Fibroblast of lung (primary cell): Measurements from ENCODE around the gene SSPN. TPM values are rescaled to one million over a fixed set of nuclear protein-coding genes. Genes with fewer than 3 reads are reported as not detected.

Experiments
- DNase-seq, 2 donors: peaks; one replicate each; pipeline versions ENCODE4 v3.0.0 to v3.0.0-alpha.2; 2010; ENCODE audit warnings: low read depth in 2 of 2
- H2AFZ ChIP-seq: 2 replicates; pipeline ENCODE4 v1.5.1; 2012; ENCODE audit warnings: low read length, control low read depth, inconsistent platforms
- H3K27ac ChIP-seq: 2 replicates; pipeline ENCODE4 v1.5.1; 2011; ENCODE audit warnings: low read length, control low read depth; ENCODE audit not compliant: insufficient read depth
- H3K27me3 ChIP-seq: 2 replicates; pipeline ENCODE4 v1.5.1; 2011; ENCODE audit warnings: mild to moderate bottlenecking, low read length; ENCODE audit not compliant: control insufficient read depth, insufficient read depth
- H3K36me3 ChIP-seq: 2 replicates; pipeline ENCODE4 v1.5.1; 2011; ENCODE audit warnings: low read length; ENCODE audit not compliant: control insufficient read depth, insufficient read depth
- H3K4me1 ChIP-seq: 2 replicates; pipeline ENCODE4 v1.5.1; 2011; ENCODE audit warnings: low read length; ENCODE audit not compliant: control insufficient read depth, insufficient read depth; ENCODE audit errors: extremely low read depth
- H3K4me2 ChIP-seq: 2 replicates; pipeline ENCODE4 v1.5.1; 2011; ENCODE audit warnings: low read length, control low read depth; ENCODE audit not compliant: insufficient read depth; ENCODE audit errors: extremely low read depth
- H3K4me3 ChIP-seq, 4 experiments: fragments of 200-600 bp in 1 of 4; sonication (generic) in 1 of 4; replicated peaks in 1 of 4; 2 replicates each; pipeline ENCODE4 v1.5.1; 2011 to 2016; ENCODE audit warnings: low read length in 4 of 4, low read depth in 3 of 4, mild to moderate bottlenecking in 3 of 4, control low read depth in 2 of 4, inconsistent platforms in 1 of 4, mixed read lengths in 1 of 4; ENCODE audit not compliant: insufficient read depth in 1 of 4; ENCODE audit errors: control extremely low read depth in 1 of 4
- H3K79me2 ChIP-seq: 2 replicates; pipeline ENCODE4 v1.5.1; 2012; ENCODE audit warnings: mild to moderate bottlenecking, low read length, inconsistent platforms; ENCODE audit not compliant: control insufficient read depth, insufficient read depth
- H3K9ac ChIP-seq: 2 replicates; pipeline ENCODE4 v1.5.1; 2011; ENCODE audit warnings: mild to moderate bottlenecking, low read length, control low read depth; ENCODE audit not compliant: insufficient read depth
- H3K9me3 ChIP-seq: 2 replicates; pipeline ENCODE4 v1.5.1; 2012; ENCODE audit warnings: low read depth, low read length; ENCODE audit not compliant: control insufficient read depth, insufficient read depth
- H4K20me1 ChIP-seq: 2 replicates; pipeline ENCODE4 v1.5.1; 2011; ENCODE audit warnings: low read length; ENCODE audit not compliant: control insufficient read depth, insufficient read depth; ENCODE audit errors: extremely low read depth
- EZH2 ChIP-seq: IDR thresholded peaks from 2 replicates; pipeline ENCODE4 v1.5.1; 2012; ENCODE audit warnings: low read length, control low read depth, mild to moderate bottlenecking; ENCODE audit errors: missing control alignments
- polyA plus RNA-seq, 2 donors: library from polyadenylated mRNA; depleted of rRNA in 1 of 2; stranded (reverse) in 1 of 2; unstranded in 1 of 2; fragments of >200 nt; gene quantifications; 2 replicates each; pipeline ENCODE4 v1.2.1, GENCODE V29; 2011 to 2012; ENCODE audit warnings: missing spikeins in 1 of 2
- total RNA-seq: library from RNA; depleted of rRNA; stranded (reverse); fragments of >200 nt; gene quantifications from 2 replicates; pipeline ENCODE4 v1.2.1, GENCODE V29; 2014
- TF ChIP-seq, protein P1 (sequence below), 2 donors: IDR thresholded peaks in 1 of 2; conservative IDR thresholded peaks in 1 of 2; 1 replicate in 1 of 2; 2 replicates in 1 of 2; pipeline ENCODE4 v1.5.1; 2011 to 2012; ENCODE audit warnings: low read length in 2 of 2, control low read depth in 1 of 2, inconsistent platforms in 1 of 2, low read depth in 1 of 2, mild to moderate bottlenecking in 1 of 2

SSPN gene
- total and polyA plus RNA-seq, 2 donors (not counting 1 experiment from before 2014, with no cell fraction given), result 18.3 to 18.5 TPM

DNA sequence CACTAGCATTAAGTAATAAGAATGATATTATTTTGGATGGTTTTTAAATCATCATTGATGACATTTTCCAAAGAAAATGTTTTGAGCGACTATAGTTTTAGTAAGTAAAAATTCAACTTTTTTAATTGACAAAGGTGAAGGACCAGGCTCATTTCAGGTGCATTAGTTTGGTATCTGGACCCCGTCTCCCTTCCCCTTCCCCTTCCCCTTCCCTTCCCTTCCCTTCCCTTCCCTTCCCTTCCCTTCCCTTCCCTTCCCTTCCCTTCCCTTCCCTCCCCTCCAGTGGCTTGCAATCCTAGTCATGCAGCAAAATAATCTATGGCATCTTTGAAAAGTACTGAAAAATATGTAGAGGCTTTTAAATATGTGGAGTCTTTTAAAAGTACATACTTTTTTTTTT is 13.0 kb upstream of the SSPN start:
- Histone ChIP-seq H3K79me2 (no peaks in the 10 kb centered on the region), H3K4me1 (no peaks in the 10 kb centered on the region), H3K9me3 (no peaks in the 10 kb centered on the region), H3K27ac (no peak overlapping the region), H3K4me3 (no peak overlapping the region), H3K9ac (no peak overlapping the region), H4K20me1 (no peaks in the 10 kb centered on the region), H3K27me3 (peaks cover 2% of the 10 kb centered on the region), H3K36me3 (no peaks in the 10 kb centered on the region), H3K4me2 (no peak overlapping the region), H2AFZ (no peak overlapping the region)
- DNase-seq, result no peak
- TF ChIP-seq, protein P1, sequence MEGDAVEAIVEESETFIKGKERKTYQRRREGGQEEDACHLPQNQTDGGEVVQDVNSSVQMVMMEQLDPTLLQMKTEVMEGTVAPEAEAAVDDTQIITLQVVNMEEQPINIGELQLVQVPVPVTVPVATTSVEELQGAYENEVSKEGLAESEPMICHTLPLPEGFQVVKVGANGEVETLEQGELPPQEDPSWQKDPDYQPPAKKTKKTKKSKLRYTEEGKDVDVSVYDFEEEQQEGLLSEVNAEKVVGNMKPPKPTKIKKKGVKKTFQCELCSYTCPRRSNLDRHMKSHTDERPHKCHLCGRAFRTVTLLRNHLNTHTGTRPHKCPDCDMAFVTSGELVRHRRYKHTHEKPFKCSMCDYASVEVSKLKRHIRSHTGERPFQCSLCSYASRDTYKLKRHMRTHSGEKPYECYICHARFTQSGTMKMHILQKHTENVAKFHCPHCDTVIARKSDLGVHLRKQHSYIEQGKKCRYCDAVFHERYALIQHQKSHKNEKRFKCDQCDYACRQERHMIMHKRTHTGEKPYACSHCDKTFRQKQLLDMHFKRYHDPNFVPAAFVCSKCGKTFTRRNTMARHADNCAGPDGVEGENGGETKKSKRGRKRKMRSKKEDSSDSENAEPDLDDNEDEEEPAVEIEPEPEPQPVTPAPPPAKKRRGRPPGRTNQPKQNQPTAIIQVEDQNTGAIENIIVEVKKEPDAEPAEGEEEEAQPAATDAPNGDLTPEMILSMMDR (conservative IDR thresholded peaks at IDR 0.05 in 1 of 2, IDR thresholded peaks at IDR 0.05 in 1 of 2; ENCODE audit: low read depth in 1 of 2, low read length in 2 of 2), result no peak
- TF ChIP-seq EZH2, result no peak

DNA sequence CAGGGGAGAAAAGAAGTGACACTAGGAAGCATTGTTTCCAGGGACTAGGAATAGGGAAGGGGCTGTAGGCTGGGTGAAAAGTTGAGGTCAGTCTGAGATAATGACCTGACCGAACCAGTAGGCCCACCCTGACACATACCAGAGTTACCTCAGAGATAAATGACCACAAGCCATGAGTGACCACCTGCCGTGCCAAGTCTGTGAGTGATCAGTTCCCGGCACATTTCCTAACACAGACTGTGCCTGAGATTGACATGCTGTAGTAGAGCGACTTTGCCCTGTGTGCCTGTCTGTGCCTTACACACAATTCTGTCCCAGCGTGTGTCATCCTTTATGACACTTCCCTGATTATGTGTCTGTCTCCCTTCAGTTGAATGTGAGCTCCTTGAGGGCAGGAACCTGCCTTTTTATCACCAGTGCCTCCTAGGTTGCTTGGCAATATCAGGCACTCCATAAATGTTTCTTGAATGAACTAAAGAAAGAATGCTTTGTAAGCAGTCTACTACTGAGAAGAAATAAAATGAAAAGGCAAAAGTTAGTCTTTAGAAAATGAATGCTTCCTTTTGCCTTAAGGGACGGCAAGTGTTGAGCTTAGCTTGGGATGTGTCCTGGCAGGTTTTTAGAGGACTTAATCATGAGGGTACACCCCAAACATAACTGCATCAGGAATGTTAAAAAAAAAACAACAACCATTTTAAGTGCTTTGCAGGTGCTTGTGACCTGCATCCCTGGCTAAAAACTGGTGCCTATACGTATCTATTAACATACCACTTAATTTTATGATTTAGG is 9.6 kb upstream of the SSPN start:
- H3K4me3 ChIP-seq, result no peak overlapping the region
- H3K4me1 ChIP-seq, result peaks cover 5% of the 10 kb centered on the region
- H3K9ac ChIP-seq, result no peak overlapping the region
- H3K36me3 ChIP-seq, result no peaks in the 10 kb centered on the region
- peak in 1 of 2 donors; percentile 15 for DNase-seq
- no peak overlapping the region for H3K27ac ChIP-seq
- H2AFZ ChIP-seq, result no peak overlapping the region
- no peaks in the 10 kb centered on the region for H3K27me3 ChIP-seq
- H3K9me3 ChIP-seq, result no peaks in the 10 kb centered on the region
- TF ChIP-seq, protein P1 (conservative IDR thresholded peaks at IDR 0.05 in 1 of 2, IDR thresholded peaks at IDR 0.05 in 1 of 2; ENCODE audit: low read depth in 1 of 2, low read length in 2 of 2), result no peak
- TF ChIP-seq EZH2, result no peak
- H4K20me1 ChIP-seq, result no peaks in the 10 kb centered on the region
- no peaks in the 10 kb centered on the region for H3K79me2 ChIP-seq
- no peak overlapping the region for H3K4me2 ChIP-seq

DNA sequence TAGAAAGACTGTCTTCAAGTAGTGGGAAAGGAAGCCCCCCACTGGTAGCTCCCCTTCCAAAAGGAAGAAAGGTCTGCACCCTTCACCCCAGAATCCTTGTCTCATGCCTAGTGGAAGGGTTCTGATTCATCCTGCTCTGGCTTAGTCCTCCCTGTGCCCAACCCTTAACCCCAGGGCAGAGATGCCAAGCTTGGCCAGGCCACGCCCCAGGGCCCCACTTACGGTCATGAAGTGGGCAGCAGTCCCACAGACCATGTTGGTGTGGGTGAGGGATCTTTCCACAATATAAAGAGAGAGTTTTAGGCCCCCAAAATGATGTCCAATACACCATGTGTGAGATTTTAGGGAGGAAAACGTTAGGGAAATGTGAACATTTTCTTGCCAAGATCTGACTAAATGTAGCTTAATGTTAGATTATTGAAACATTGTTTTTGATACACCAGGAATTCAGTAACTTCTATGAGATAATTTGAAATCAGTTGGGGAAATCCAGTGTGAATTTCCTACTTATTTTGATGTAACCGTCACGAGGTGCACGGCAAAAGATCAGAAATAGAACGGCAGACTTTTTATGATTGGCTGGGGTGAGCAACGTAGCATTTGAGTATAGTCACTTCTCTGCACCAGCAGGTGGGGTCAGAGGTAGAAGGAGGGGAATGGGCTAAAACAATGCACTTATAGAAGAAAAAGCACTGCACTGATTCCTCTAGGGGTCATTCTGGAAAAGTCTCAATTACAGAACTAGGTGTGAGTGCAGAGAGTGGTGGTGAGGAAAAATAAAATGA is 8.2 kb upstream of the SSPN start:
- Histone ChIP-seq H3K27me3 (no peaks in the 10 kb centered on the region), H4K20me1 (no peaks in the 10 kb centered on the region), H3K9me3 (no peaks in the 10 kb centered on the region), H3K27ac (no peak overlapping the region), H3K9ac (no peak overlapping the region), H3K36me3 (no peaks in the 10 kb centered on the region), H2AFZ (no peak overlapping the region), H3K4me1 (peaks cover 5% of the 10 kb centered on the region), H3K4me3 (no peak overlapping the region), H3K79me2 (no peaks in the 10 kb centered on the region), H3K4me2 (no peak overlapping the region)
- DNase-seq, result no peak
- TF ChIP-seq EZH2, result no peak
- TF ChIP-seq, protein P1 (conservative IDR thresholded peaks at IDR 0.05 in 1 of 2, IDR thresholded peaks at IDR 0.05 in 1 of 2; ENCODE audit: low read depth in 1 of 2, low read length in 2 of 2), result no peak
